H1 (cell line): ENCODE results near the gene CACNB2. TPM values are rescaled to one million over a fixed set of nuclear protein-coding genes. Genes with fewer than 3 reads are reported as not detected.

ENCODE experiments used
- CTCF ChIA-PET: fragments of 300-600 bp; sonication (Branson Sonifier 250); formaldehyde crosslinking; loops from one replicate; lab custom pipeline; 2021; ENCODE audit not compliant: partially characterized antibody; lab: Charles Lee
- POLR2A ChIA-PET: fragments of 300-600 bp; sonication (Branson Sonifier 250); formaldehyde crosslinking; loops from one replicate; lab custom pipeline; 2021; ENCODE audit warnings: inconsistent platforms; ENCODE audit not compliant: partially characterized antibody; lab: Charles Lee
- DNase-seq, 2 experiments: peaks; one replicate each; pipeline versions ENCODE4 v3.0.0 to v3.0.0-alpha.2; 2010 to 2022; ENCODE audit warnings: low spot score in 2 of 2, low read depth in 1 of 2, mixed read lengths in 1 of 2
- FAIRE-seq: peaks from 2 replicates; lab custom pipeline; 2011; peaks lifted over from hg19 to GRCh38; lab: Jason Lieb, UNC
- H2AFZ ChIP-seq: 2 replicates; pipeline ENCODE4 v1.8.1; 2012; ENCODE audit warnings: low read length, inconsistent platforms
- H2AK5ac ChIP-seq: 2 replicates; pipeline ENCODE4 v1.6.1; 2013; ENCODE audit warnings: low read depth, low read length
- H2BK120ac ChIP-seq: replicated peaks from 2 replicates; pipeline ENCODE3; 2013; ENCODE audit warnings: low read depth, low read length, inconsistent platforms
- H2BK12ac ChIP-seq: 2 replicates; pipeline ENCODE4 v1.6.1; 2013; ENCODE audit warnings: low read depth, low read length
- H2BK15ac ChIP-seq: 2 replicates; pipeline ENCODE4 v1.6.1; 2013; ENCODE audit warnings: low read length
- H2BK20ac ChIP-seq: 2 replicates; pipeline ENCODE4 v1.6.1; 2013; ENCODE audit warnings: low read length
- H2BK5ac ChIP-seq: 2 replicates; pipeline ENCODE4 v1.6.1; 2013; ENCODE audit warnings: low read depth, low read length
- H3K14ac ChIP-seq: 2 replicates; pipeline ENCODE4 v1.6.1; 2013; ENCODE audit warnings: inconsistent platforms; ENCODE audit not compliant: insufficient read length
- H3K18ac ChIP-seq: 2 replicates; pipeline ENCODE4 v1.6.1; 2013; ENCODE audit warnings: low read length; ENCODE audit errors: extremely low read depth
- H3K23ac ChIP-seq: 2 replicates; pipeline ENCODE4 v1.6.1; 2013; ENCODE audit warnings: inconsistent platforms; ENCODE audit not compliant: insufficient read length
- H3K23me2 ChIP-seq: 2 replicates; pipeline ENCODE4 v1.6.1; 2013; ENCODE audit warnings: low read depth, low read length
- H3K27ac ChIP-seq: 2 replicates; pipeline ENCODE4 v1.6.1; 2011; ENCODE audit warnings: low read depth, low read length, inconsistent platforms
- H3K27me3 ChIP-seq, 4 experiments: replicated peaks in 1 of 4; 1 replicate in 1 of 4; 2 replicates in 3 of 4; pipeline versions ENCODE4 v1.6.1 to v1.8.1; 2011 to 2013; ENCODE audit warnings: low read length in 3 of 4, mild to moderate bottlenecking in 3 of 4, inconsistent platforms in 2 of 4, mixed read lengths in 2 of 4, moderate library complexity in 1 of 4; ENCODE audit not compliant: control insufficient read depth in 3 of 4, insufficient read depth in 3 of 4; ENCODE audit errors: extremely low read depth in 1 of 4
- H3K36me3 ChIP-seq, 4 experiments: 2 replicates each; pipeline versions ENCODE4 v1.6.1 to v1.8.1; 2011 to 2013; ENCODE audit warnings: mild to moderate bottlenecking in 4 of 4, low read length in 3 of 4, moderate library complexity in 2 of 4, control low read depth in 1 of 4, inconsistent platforms in 1 of 4; ENCODE audit not compliant: insufficient read depth in 4 of 4, control insufficient read depth in 2 of 4
- H3K4ac ChIP-seq: replicated peaks from 2 replicates; pipeline ENCODE3; 2013; ENCODE audit warnings: low read length, low read depth, mixed read lengths, inconsistent platforms; ENCODE audit not compliant: insufficient read length
- H3K4me1 ChIP-seq, 4 experiments: replicated peaks in 1 of 4; 1 replicate in 1 of 4; 2 replicates in 3 of 4; pipeline versions ENCODE4 v1.6.1 to v1.8.1; 2011 to 2013; ENCODE audit warnings: low read length in 3 of 4, inconsistent platforms in 2 of 4, mixed read lengths in 1 of 4; ENCODE audit not compliant: insufficient read depth in 4 of 4, control insufficient read depth in 3 of 4
- H3K4me2 ChIP-seq, 2 experiments: 2 replicates each; pipeline versions ENCODE4 v1.6.1 to v1.8.1; 2011 to 2013; ENCODE audit warnings: low read depth in 2 of 2, low read length in 2 of 2, control low read depth in 1 of 2, inconsistent platforms in 1 of 2, mild to moderate bottlenecking in 1 of 2; ENCODE audit not compliant: insufficient read depth in 1 of 2
- H3K4me3 ChIP-seq, 4 experiments: fragments of 200-600, 300-600 bp in 1 of 4; sonication (generic), shearing (Covaris generic), sonication (Bioruptor Twin) in 1 of 4; 2 replicates each; pipeline versions ENCODE4 v1.5.1 to v1.8.1; 2011 to 2016; ENCODE audit warnings: low read length in 4 of 4, low read depth in 3 of 4, control low read depth in 2 of 4, inconsistent platforms in 2 of 4, mild to moderate bottlenecking in 2 of 4, mixed read lengths in 1 of 4, moderate library complexity in 1 of 4; ENCODE audit not compliant: insufficient read depth in 2 of 4; ENCODE audit errors: extremely low read depth in 1 of 4
- H3K56ac ChIP-seq: replicated peaks from 2 replicates; pipeline ENCODE3; 2013; ENCODE audit warnings: low read depth, mild to moderate bottlenecking, mixed read lengths, low read length, inconsistent platforms; ENCODE audit not compliant: insufficient read length
- H3K79me1 ChIP-seq: 2 replicates; pipeline ENCODE4 v1.6.1; 2013; ENCODE audit warnings: low read depth, low read length, control low read depth
- H3K79me2 ChIP-seq, 2 experiments: 2 replicates each; pipeline versions ENCODE4 v1.6.1 to v1.8.1; 2012 to 2013; ENCODE audit warnings: low read length in 2 of 2, mild to moderate bottlenecking in 2 of 2, inconsistent platforms in 1 of 2; ENCODE audit not compliant: insufficient read depth in 2 of 2, control insufficient read depth in 1 of 2
- H3K9ac ChIP-seq, 4 experiments: replicated peaks in 1 of 4; 1 replicate in 1 of 4; 2 replicates in 3 of 4; pipeline versions ENCODE4 v1.6.1 to v1.8.1; 2011 to 2013; ENCODE audit warnings: low read depth in 3 of 4, low read length in 3 of 4, control low read depth in 2 of 4, mild to moderate bottlenecking in 2 of 4, moderate library complexity in 2 of 4, inconsistent platforms in 1 of 4; ENCODE audit errors: extremely low read depth in 1 of 4
- H3K9me3 ChIP-seq, 2 experiments: 2 replicates each; pipeline versions ENCODE4 v1.6.1 to v1.8.1; 2012 to 2013; ENCODE audit warnings: mild to moderate bottlenecking in 2 of 2, moderate library complexity in 2 of 2, control low read depth in 1 of 2, inconsistent platforms in 1 of 2, low read depth in 1 of 2, low read length in 1 of 2, mixed read lengths in 1 of 2; ENCODE audit not compliant: insufficient read depth in 2 of 2
- H4K20me1 ChIP-seq, 2 experiments: replicated peaks in 1 of 2; 2 replicates each; pipeline versions ENCODE3 to v1.8.1; 2011 to 2013; ENCODE audit warnings: inconsistent platforms in 2 of 2, low read length in 2 of 2, mild to moderate bottlenecking in 1 of 2; ENCODE audit not compliant: insufficient read depth in 2 of 2, control insufficient read depth in 1 of 2
- H4K5ac ChIP-seq: 2 replicates; pipeline ENCODE4 v1.6.1; 2013; ENCODE audit warnings: low read length, low read depth, mixed read lengths, inconsistent platforms; ENCODE audit not compliant: insufficient read length
- H4K8ac ChIP-seq: 2 replicates; pipeline ENCODE4 v1.8.0; 2013; ENCODE audit warnings: mild to moderate bottlenecking, moderate library complexity, low read length, inconsistent platforms; ENCODE audit not compliant: insufficient read depth; ENCODE audit errors: extremely low read depth
- H4K91ac ChIP-seq: replicated peaks from 2 replicates; pipeline ENCODE3; 2013; ENCODE audit warnings: low read length, mixed read lengths, inconsistent platforms; ENCODE audit not compliant: insufficient read length
- BCL11A ChIP-seq, 2 experiments: IDR thresholded peaks; one replicate each; pipeline ENCODE4 v1.6.1; 2011; ENCODE audit warnings: low read depth in 2 of 2, low read length in 2 of 2, mild to moderate bottlenecking in 2 of 2
- SIN3A ChIP-seq, 2 experiments: IDR thresholded peaks in 1 of 2; conservative IDR thresholded peaks in 1 of 2; 2 replicates each; pipeline ENCODE4 v1.6.1; 2011 to 2012; ENCODE audit warnings: low read length in 2 of 2, improper control_type of control experiment in 1 of 2, low read depth in 1 of 2, mild to moderate bottlenecking in 1 of 2
- WGBS, 2 experiments: shearing (Covaris generic) in 1 of 2; methylation state at CpG; one replicate each; pipeline versions ENCODE4 v1.1.6 to v1.1.7; 2013 to 2015; ENCODE audit warnings: low lambda C conversion rate in 2 of 2, mixed read lengths in 2 of 2, inconsistent platforms in 1 of 2, low coverage in 1 of 2, missing lambda C conversion rate in 1 of 2; ENCODE audit not compliant: insufficient replicate concordance in 2 of 2, insufficient coverage in 1 of 2, insufficient read length in 1 of 2; ENCODE audit errors: extremely low coverage in 1 of 2, missing lambda C conversion rate in 1 of 2; 5-methylcytosine and 5-hydroxymethylcytosine counted together
- polyA plus RNA-seq, 7 experiments: library from polyadenylated mRNA; depleted of rRNA in 3 of 7; stranded (reverse) in 5 of 7; unstranded in 2 of 7; fragments of >200 nt in 5 of 7; fragments of 200-250 nt in 2 of 7; gene quantifications; 1 replicate in 5 of 7; 2 replicates in 1 of 7; 4 replicates in 1 of 7; pipeline versions ENCODE4 v1.2.1 to v1.2.3, GENCODE V29; 2011 to 2013; ENCODE audit warnings: missing spikeins in 2 of 7, mixed read lengths in 2 of 7
- total RNA-seq: library from RNA; stranded (reverse); fragmentation: NEBNext Ultra II Directional; extraction: Animal tissue kit (Norgen Biotek cat#: 25700); gene quantifications from 2 replicates; pipeline ENCODE4 v1.2.1, GENCODE V29; 2021

Gene CACNB2
- total and polyA plus RNA-seq, 2 of the 8 experiments (the other 6 are each of a cell fraction or from before 2014, with no cell fraction given): 2.4 to 3.2 TPM

GRCh38 chr10:18205098-18205834, 65.0 kb downstream of the CACNB2 start:
- no peak overlapping the region for H3K18ac ChIP-seq
- 97% methylated on average over 5 of the region's 5 CpGs; no CpG with 5 or more reads in 1 of the 2 experiments for WGBS, 2 experiments
- no peak overlapping the region for H3K9ac ChIP-seq
- no peak overlapping the region for H3K14ac ChIP-seq
- no peak overlapping the region for H2BK120ac ChIP-seq
- no peak overlapping the region for H3K23ac ChIP-seq
- POLR2A ChIA-PET: no interaction called here
- H2BK20ac ChIP-seq: no peak overlapping the region
- no peak overlapping the region for H3K56ac ChIP-seq
- H3K9me3 ChIP-seq: no peaks in the 10 kb centered on the region
- H3K27ac ChIP-seq: no peak overlapping the region
- no peak overlapping the region for H2AFZ ChIP-seq
- CTCF ChIA-PET: interaction anchor here (0.6 to 1.4 kb wide), 3 partner anchors 10 to 597 kb away, joined by 3 to 4 read pairs (median 3); no protein-coding TSS in a partner anchor
- FAIRE-seq (no peak), DNase-seq (no peak)
- no peak overlapping the region for H4K8ac ChIP-seq
- no peaks in the 10 kb centered on the region for H3K79me1 ChIP-seq
- no peak overlapping the region for H3K4me3 ChIP-seq
- no peak overlapping the region for H2BK5ac ChIP-seq
- H3K4me2 ChIP-seq: no peak overlapping the region
- peaks cover 0 to 1% (median 0%) of the 10 kb centered on the region in 4 experiments; a peak in 1 of 7 replicates for H3K27me3 ChIP-seq
- H3K36me3 ChIP-seq: no peaks in the 10 kb centered on the region
- H3K23me2 ChIP-seq: no peaks in the 10 kb centered on the region
- H2BK12ac ChIP-seq: no peak overlapping the region
- no peak overlapping the region for H4K5ac ChIP-seq
- H3K4ac ChIP-seq: no peak overlapping the region
- H2AK5ac ChIP-seq: no peak overlapping the region
- H4K20me1 ChIP-seq: no peaks in the 10 kb centered on the region
- no peak overlapping the region for H4K91ac ChIP-seq
- H3K4me1 ChIP-seq: no peaks in the 10 kb centered on the region
- no peak overlapping the region for H2BK15ac ChIP-seq
- H3K79me2 ChIP-seq: no peaks in the 10 kb centered on the region
- TF ChIP-seq BCL11A (IDR thresholded peaks at IDR 0.05; ENCODE audit: low read depth in 2 of 2, low read length in 2 of 2) (no peak), SIN3A (conservative IDR thresholded peaks at IDR 0.05 in 1 of 2, IDR thresholded peaks at IDR 0.05 in 1 of 2; ENCODE audit: low read depth in 1 of 2, low read length in 2 of 2) (no peak)
